ENCODE data around the gene ZSCAN9.

The ZSCAN9 gene

DNA sequence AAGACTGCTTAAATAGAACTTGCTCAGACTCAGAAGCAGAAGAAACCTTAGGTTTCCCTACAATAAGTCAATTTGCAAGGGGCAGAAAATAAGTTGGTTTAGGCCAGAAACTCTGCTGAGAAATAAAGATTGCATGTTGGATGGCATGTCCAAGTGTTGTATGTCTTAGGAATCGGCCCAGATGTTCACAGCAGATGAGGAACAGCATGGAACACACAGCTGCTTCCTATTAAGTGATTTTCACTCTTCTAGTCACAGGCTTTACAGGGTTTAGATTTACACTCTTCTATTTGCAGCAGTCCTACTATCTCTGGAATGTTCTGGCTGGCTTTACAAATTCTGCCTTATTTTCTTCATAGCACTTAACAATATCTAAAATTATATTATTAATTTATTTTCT lies 23.8 kb downstream of the ZSCAN9 start:
- H3K4me3 ChIP-seq (replicated peaks; ENCODE audit: insufficient read depth, low read length): no peak overlapping the region
- no peaks in the 10 kb centered on the region for H3K27me3 ChIP-seq (ENCODE audit: insufficient read depth, poor library complexity, severe bottlenecking)
- no peak for TF ChIP-seq GABPA (IDR thresholded peaks at IDR 0.05; ENCODE audit: low read depth)
- no peak for TF ChIP-seq POLR2AphosphoS5 (IDR thresholded peaks at IDR 0.05; ENCODE audit: low read depth)
- TF ChIP-seq, protein P1, sequence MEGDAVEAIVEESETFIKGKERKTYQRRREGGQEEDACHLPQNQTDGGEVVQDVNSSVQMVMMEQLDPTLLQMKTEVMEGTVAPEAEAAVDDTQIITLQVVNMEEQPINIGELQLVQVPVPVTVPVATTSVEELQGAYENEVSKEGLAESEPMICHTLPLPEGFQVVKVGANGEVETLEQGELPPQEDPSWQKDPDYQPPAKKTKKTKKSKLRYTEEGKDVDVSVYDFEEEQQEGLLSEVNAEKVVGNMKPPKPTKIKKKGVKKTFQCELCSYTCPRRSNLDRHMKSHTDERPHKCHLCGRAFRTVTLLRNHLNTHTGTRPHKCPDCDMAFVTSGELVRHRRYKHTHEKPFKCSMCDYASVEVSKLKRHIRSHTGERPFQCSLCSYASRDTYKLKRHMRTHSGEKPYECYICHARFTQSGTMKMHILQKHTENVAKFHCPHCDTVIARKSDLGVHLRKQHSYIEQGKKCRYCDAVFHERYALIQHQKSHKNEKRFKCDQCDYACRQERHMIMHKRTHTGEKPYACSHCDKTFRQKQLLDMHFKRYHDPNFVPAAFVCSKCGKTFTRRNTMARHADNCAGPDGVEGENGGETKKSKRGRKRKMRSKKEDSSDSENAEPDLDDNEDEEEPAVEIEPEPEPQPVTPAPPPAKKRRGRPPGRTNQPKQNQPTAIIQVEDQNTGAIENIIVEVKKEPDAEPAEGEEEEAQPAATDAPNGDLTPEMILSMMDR (IDR thresholded peaks at IDR 0.05; ENCODE audit: insufficient read depth, low read length): no peak
- no peak for TF ChIP-seq SPI1 (IDR thresholded peaks at IDR 0.05; ENCODE audit: borderline replicate concordance, low read depth)
- no peak for TF ChIP-seq REST (IDR thresholded peaks at IDR 0.05; ENCODE audit: insufficient replicate concordance, low read depth)
- DNase-seq (ENCODE audit: low read depth in 1 of 2, low spot score in 1 of 2): no peak
- H3K27ac ChIP-seq (replicated peaks): no peak overlapping the region

GRCh38 chr6:28250747-28251146 lies 25.7 kb downstream of the ZSCAN9 start:
- Histone ChIP-seq H3K27ac (replicated peaks) (no peak overlapping the region; the same call in 1 of the 2 replicates), H3K4me3 (replicated peaks; ENCODE audit: insufficient read depth, low read length) (peak overlapping the region; percentile 88), H3K27me3 (ENCODE audit: insufficient read depth, poor library complexity, severe bottlenecking) (no peaks in the 10 kb centered on the region)
- DNase-seq (ENCODE audit: low read depth in 1 of 2, low spot score in 1 of 2): no peak
- TF ChIP-seq SPI1 (IDR thresholded peaks at IDR 0.05; ENCODE audit: borderline replicate concordance, low read depth): no peak
- TF ChIP-seq REST (IDR thresholded peaks at IDR 0.05; ENCODE audit: insufficient replicate concordance, low read depth): no peak
- TF ChIP-seq POLR2AphosphoS5 (IDR thresholded peaks at IDR 0.05; ENCODE audit: low read depth): no peak
- TF ChIP-seq, protein P1 (IDR thresholded peaks at IDR 0.05; ENCODE audit: insufficient read depth, low read length): no peak
- TF ChIP-seq GABPA (IDR thresholded peaks at IDR 0.05; ENCODE audit: low read depth): no peak

DNA sequence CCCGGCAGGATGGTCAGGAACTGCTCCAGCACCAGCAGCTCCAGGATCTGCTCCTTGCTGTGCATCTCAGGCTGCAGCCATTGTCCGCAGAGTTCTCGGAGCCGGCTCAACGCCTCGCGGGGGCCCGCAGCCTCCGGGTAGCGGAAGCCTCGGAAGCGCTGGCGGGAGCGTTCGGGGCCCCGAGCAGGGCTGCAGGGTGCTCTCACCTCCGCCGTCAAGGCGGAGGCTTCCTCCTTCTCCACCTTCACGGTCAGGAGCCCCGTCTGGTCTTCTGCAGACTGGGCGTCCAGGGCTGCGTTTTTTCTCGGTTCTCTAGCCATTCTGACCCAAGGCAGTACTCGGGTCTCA lies 26.6 kb downstream of the ZSCAN9 start:
- DNase-seq (ENCODE audit: low read depth in 1 of 2, low spot score in 1 of 2): peak in 1 of 2 experiments; percentile 33
- TF ChIP-seq SPI1 (IDR thresholded peaks at IDR 0.05; ENCODE audit: borderline replicate concordance, low read depth): no peak
- TF ChIP-seq GABPA (IDR thresholded peaks at IDR 0.05; ENCODE audit: low read depth): no peak
- TF ChIP-seq REST (IDR thresholded peaks at IDR 0.05; ENCODE audit: insufficient replicate concordance, low read depth): no peak
- TF ChIP-seq, protein P1 (IDR thresholded peaks at IDR 0.05; ENCODE audit: insufficient read depth, low read length): no peak
- no peak for TF ChIP-seq POLR2AphosphoS5 (IDR thresholded peaks at IDR 0.05; ENCODE audit: low read depth)
- Histone ChIP-seq H3K27me3 (ENCODE audit: insufficient read depth, poor library complexity, severe bottlenecking) (no peaks in the 10 kb centered on the region), H3K27ac (replicated peaks) (peak overlapping the region; percentile 69), H3K4me3 (replicated peaks; ENCODE audit: insufficient read depth, low read length) (peak overlapping the region; percentile 88)

Measured in HL-60 (cell line).